Endothelial cell of umbilical vein (primary cell): ENCODE results near the gene SAC3D1. TPM values are rescaled to one million over a fixed set of nuclear protein-coding genes. Genes with fewer than 3 reads are reported as not detected.

Source experiments
- BruUV-seq: library from RNA; stranded (reverse); fragments of 400-500 nt; replicated peaks from 2 replicates; lab custom pipeline; 2021; lab: Mats Ljungman, UMichigan
- CTCF ChIA-PET: fragments of 300-600, 350-600 bp; sonication (Branson Sonifier 250); formaldehyde crosslinking; loops from one replicate; lab custom pipeline; 2021; ENCODE audit warnings: antibody characterized with exemption, inconsistent platforms; lab: Charles Lee
- POLR2A ChIA-PET: fragments of 300-600, 350-600 bp; sonication (Branson Sonifier 250); formaldehyde crosslinking; loops from one replicate; lab custom pipeline; 2021; ENCODE audit warnings: antibody characterized with exemption, inconsistent platforms; lab: Charles Lee
- DNase-seq: peaks from one replicate; pipeline ENCODE4 v3.0.0-alpha.2; 2011; ENCODE audit warnings: low read depth, low spot score
- FAIRE-seq: peaks from 2 replicates; lab custom pipeline; 2011; peaks lifted over from hg19 to GRCh38; lab: Jason Lieb, UNC
- H2AFZ ChIP-seq: 2 replicates; pipeline ENCODE4 v1.6.0; 2012; ENCODE audit warnings: low read depth, low read length, control low read depth, inconsistent platforms
- H3K27ac ChIP-seq: 2 replicates; pipeline ENCODE4 v1.5.1; 2011; ENCODE audit warnings: low read depth, mild to moderate bottlenecking, control low read depth, low read length, moderate library complexity; ENCODE audit not compliant: insufficient read depth
- H3K27me3 ChIP-seq, 2 experiments: 2 replicates each; pipeline versions ENCODE4 v1.6.0 to v1.6.1; 2011; ENCODE audit warnings: low read length in 2 of 2, mixed read lengths in 1 of 2; ENCODE audit not compliant: control insufficient read depth in 2 of 2, insufficient read depth in 2 of 2
- H3K36me3 ChIP-seq, 2 experiments: 2 replicates in 1 of 2; 3 replicates in 1 of 2; pipeline ENCODE4 v1.5.1; 2011; ENCODE audit warnings: low read length in 2 of 2, mild to moderate bottlenecking in 1 of 2, moderate library complexity in 1 of 2; ENCODE audit not compliant: control insufficient read depth in 2 of 2, insufficient read depth in 2 of 2; ENCODE audit errors: extremely low read depth in 1 of 2
- H3K4me1 ChIP-seq: 3 replicates; pipeline ENCODE4 v1.5.1; 2011; ENCODE audit warnings: mild to moderate bottlenecking, low read length; ENCODE audit not compliant: control insufficient read depth, insufficient read depth; ENCODE audit errors: extremely low read depth
- H3K4me2 ChIP-seq: 2 replicates; pipeline ENCODE4 v1.6.1; 2011; ENCODE audit warnings: low read length, control low read depth, mixed read lengths; ENCODE audit not compliant: insufficient read depth
- H3K4me3 ChIP-seq, 3 experiments: fragments of 200-600 bp in 1 of 3; sonication (generic), shearing (Covaris generic) in 1 of 3; replicated peaks in 1 of 3; 2 replicates each; pipeline ENCODE4 v1.5.1; 2011 to 2016; ENCODE audit warnings: control low read depth in 3 of 3, low read length in 3 of 3, mild to moderate bottlenecking in 2 of 3, inconsistent platforms in 1 of 3, low read depth in 1 of 3, moderate library complexity in 1 of 3; ENCODE audit not compliant: insufficient read depth in 1 of 3
- H3K79me2 ChIP-seq: 2 replicates; pipeline ENCODE4 v1.6.0; 2012; ENCODE audit warnings: low read length, inconsistent platforms; ENCODE audit not compliant: control insufficient read depth, insufficient read depth
- H3K9ac ChIP-seq: replicated peaks from 2 replicates; pipeline ENCODE3; 2011; ENCODE audit warnings: low read length, control low read depth; ENCODE audit not compliant: insufficient read depth; ENCODE audit errors: extremely low read depth
- H3K9me1 ChIP-seq: replicated peaks from 3 replicates; pipeline ENCODE4 v1.6.0; 2011; ENCODE audit warnings: mild to moderate bottlenecking, low read length; ENCODE audit not compliant: control insufficient read depth, insufficient read depth; ENCODE audit errors: extremely low read depth
- H3K9me3 ChIP-seq: replicated peaks from 2 replicates; pipeline ENCODE4 v1.5.1; 2012; ENCODE audit warnings: low read length, inconsistent platforms; ENCODE audit not compliant: control insufficient read depth, insufficient read depth
- H4K20me1 ChIP-seq: replicated peaks from 2 replicates; pipeline ENCODE3; 2011; ENCODE audit warnings: mild to moderate bottlenecking, low read length; ENCODE audit not compliant: control insufficient read depth, insufficient read depth; ENCODE audit errors: extremely low read depth
- EZH2 ChIP-seq: IDR thresholded peaks from 2 replicates; pipeline ENCODE4 v1.6.1; 2012; ENCODE audit warnings: borderline replicate concordance, low read depth, mild to moderate bottlenecking, moderate library complexity, low read length, inconsistent platforms; ENCODE audit not compliant: severe bottlenecking
- FOS ChIP-seq: IDR thresholded peaks from 2 replicates; pipeline ENCODE4 v1.6.1; 2011; ENCODE audit warnings: mild to moderate bottlenecking, low read length, moderate library complexity, borderline replicate concordance; ENCODE audit not compliant: insufficient read depth
- GATA2 ChIP-seq: IDR thresholded peaks from 2 replicates; pipeline ENCODE4 v1.7.0; 2011; ENCODE audit warnings: low read depth, mild to moderate bottlenecking, moderate library complexity, mixed read lengths, low read length; ENCODE audit not compliant: insufficient read length, insufficient read depth
- JUN ChIP-seq: IDR thresholded peaks from 2 replicates; pipeline ENCODE4 v1.6.1; 2011; ENCODE audit warnings: borderline replicate concordance, low read depth; ENCODE audit not compliant: insufficient read length, insufficient read depth
- MAX ChIP-seq: IDR thresholded peaks from 2 replicates; pipeline ENCODE4 v1.6.1; 2011; ENCODE audit not compliant: insufficient read depth, insufficient read length
- MYC ChIP-seq: IDR thresholded peaks from one replicate; pipeline ENCODE4 v1.6.1; 2011; ENCODE audit warnings: mild to moderate bottlenecking, low read depth, low read length
- POLR2A ChIP-seq: IDR thresholded peaks from 2 replicates; pipeline ENCODE4 v1.6.1; 2012; ENCODE audit warnings: low read depth, mild to moderate bottlenecking, control low read depth, low read length
- POLR2AphosphoS5 ChIP-seq: IDR thresholded peaks from 2 replicates; pipeline ENCODE4 v1.6.1; 2012; ENCODE audit warnings: low read depth, mild to moderate bottlenecking, control low read depth, low read length, moderate library complexity; ENCODE audit not compliant: insufficient read depth
- dilution Hi-C: fragments of 300-500 bp; cut with MboI; formaldehyde crosslinking; loops from one replicate; pipeline ENCODE4 v1.15.0; 2019; ENCODE audit warnings: low sequenced_read_pairs; ENCODE audit not compliant: extremely low pct_ligation_motif_present
- intact Hi-C: fragments of 100-400 bp; cut with micrococcal nuclease; formaldehyde crosslinking; loops from one replicate; pipeline ENCODE4 v1.10.0; 2022
- polyA plus RNA-seq, 4 experiments: library from polyadenylated mRNA; depleted of rRNA in 3 of 4; stranded (reverse) in 3 of 4; unstranded in 1 of 4; fragments of >200 nt; gene quantifications; 2 replicates each; pipeline versions ENCODE4 v1.2.1 to v1.2.3, GENCODE V29; 2011 to 2012; ENCODE audit warnings: missing spikeins in 1 of 4
- total RNA-seq: library from RNA; stranded (reverse); gene quantifications from 2 replicates; pipeline ENCODE4 v1.2.3, GENCODE V29; 2021
- TF ChIP-seq, protein P1 (sequence below), 2 donors: IDR thresholded peaks; 1 replicate in 1 of 2; 2 replicates in 1 of 2; pipeline ENCODE4 v1.5.1; 2011; ENCODE audit warnings: low read length in 2 of 2, mild to moderate bottlenecking in 2 of 2, moderate library complexity in 2 of 2, control low read depth in 1 of 2, inconsistent platforms in 1 of 2, low read depth in 1 of 2; ENCODE audit not compliant: insufficient read depth in 1 of 2; ENCODE audit errors: extremely low read depth in 1 of 2

SAC3D1 gene
- total and polyA plus RNA-seq, 2 donors (not counting 3 experiments of a cell fraction or from before 2014, with no cell fraction given) = 16.6 to 17.0 TPM

DNA sequence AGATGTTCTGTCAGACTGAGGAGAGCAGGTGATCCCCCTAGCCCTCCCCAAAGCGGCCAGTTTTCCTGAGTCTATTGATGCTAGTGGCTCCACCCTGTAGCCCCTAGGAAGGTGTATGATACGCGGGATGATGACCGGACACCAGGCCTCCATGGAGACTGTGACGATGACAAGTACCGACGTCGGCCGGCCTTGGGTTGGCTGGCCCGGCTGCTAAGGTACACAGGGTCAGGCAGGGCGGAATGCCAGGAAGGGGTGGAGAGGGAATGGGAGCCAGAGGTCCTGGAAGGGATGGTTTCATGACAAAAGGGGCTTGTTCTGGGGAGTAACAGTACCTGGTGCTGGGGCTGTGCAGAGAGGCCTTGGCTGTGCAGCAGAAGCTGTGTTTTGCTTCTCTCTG is 46.2 kb downstream of the SAC3D1 start:
- no peak overlapping the region for H3K4me2 ChIP-seq
- dilution Hi-C loops = no loop called here
- no peaks in the 10 kb centered on the region for H3K9me3 ChIP-seq
- no peaks in the 10 kb centered on the region for H4K20me1 ChIP-seq
- no peak overlapping the region for H3K9ac ChIP-seq
- intact Hi-C loops = no loop called here
- no peak overlapping the region for H3K4me3 ChIP-seq
- H3K27me3 ChIP-seq = no peaks in the 10 kb centered on the region
- ChIA-PET POLR2A (no interaction called here), CTCF (no interaction called here)
- no peak overlapping the region for H2AFZ ChIP-seq
- TF ChIP-seq MAX (no peak), FOS (no peak), MYC (no peak), JUN (no peak), GATA2 (no peak), POLR2AphosphoS5 (no peak), EZH2 (no peak), POLR2A (no peak)
- TF ChIP-seq, protein P1, sequence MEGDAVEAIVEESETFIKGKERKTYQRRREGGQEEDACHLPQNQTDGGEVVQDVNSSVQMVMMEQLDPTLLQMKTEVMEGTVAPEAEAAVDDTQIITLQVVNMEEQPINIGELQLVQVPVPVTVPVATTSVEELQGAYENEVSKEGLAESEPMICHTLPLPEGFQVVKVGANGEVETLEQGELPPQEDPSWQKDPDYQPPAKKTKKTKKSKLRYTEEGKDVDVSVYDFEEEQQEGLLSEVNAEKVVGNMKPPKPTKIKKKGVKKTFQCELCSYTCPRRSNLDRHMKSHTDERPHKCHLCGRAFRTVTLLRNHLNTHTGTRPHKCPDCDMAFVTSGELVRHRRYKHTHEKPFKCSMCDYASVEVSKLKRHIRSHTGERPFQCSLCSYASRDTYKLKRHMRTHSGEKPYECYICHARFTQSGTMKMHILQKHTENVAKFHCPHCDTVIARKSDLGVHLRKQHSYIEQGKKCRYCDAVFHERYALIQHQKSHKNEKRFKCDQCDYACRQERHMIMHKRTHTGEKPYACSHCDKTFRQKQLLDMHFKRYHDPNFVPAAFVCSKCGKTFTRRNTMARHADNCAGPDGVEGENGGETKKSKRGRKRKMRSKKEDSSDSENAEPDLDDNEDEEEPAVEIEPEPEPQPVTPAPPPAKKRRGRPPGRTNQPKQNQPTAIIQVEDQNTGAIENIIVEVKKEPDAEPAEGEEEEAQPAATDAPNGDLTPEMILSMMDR (IDR thresholded peaks at IDR 0.05; ENCODE audit: extremely low read depth in 1 of 2, insufficient read depth in 1 of 2, low read depth in 1 of 2, low read length in 2 of 2) = no peak
- H3K9me1 ChIP-seq = no peaks in the 10 kb centered on the region
- peaks cover 5 to 28% of the 10 kb centered on the region in 2 experiments for H3K36me3 ChIP-seq
- no peak for DNase-seq
- H3K27ac ChIP-seq = no peak overlapping the region
- no TSS peak for BruUV-seq
- no peak for FAIRE-seq
- peaks cover 23% of the 10 kb centered on the region for H3K79me2 ChIP-seq
- H3K4me1 ChIP-seq = peaks cover 17% of the 10 kb centered on the region
